GM12878 (cell line): ENCODE results near the gene SSH2.

Source experiments
- CHD2 ChIP-seq: IDR thresholded peaks from 2 replicates; pipeline ENCODE4 v1.6.1; 2011; ENCODE audit warnings: low read depth, low read length, improper control_type of control experiment, borderline replicate concordance
- CTCF ChIP-seq, 3 experiments: IDR thresholded peaks in 2 of 3; conservative IDR thresholded peaks in 1 of 3; 2 replicates each; pipeline ENCODE4 v1.5.1; 2011; ENCODE audit warnings: low read depth in 3 of 3, low read length in 3 of 3, mild to moderate bottlenecking in 3 of 3, control low read depth in 2 of 3, moderate library complexity in 2 of 3, inconsistent platforms in 1 of 3, mixed read lengths in 1 of 3; ENCODE audit not compliant: control insufficient read depth in 2 of 3, insufficient read depth in 1 of 3; ENCODE audit errors: extremely low read depth in 1 of 3
- POLR2A ChIP-seq: IDR thresholded peaks from 2 replicates; pipeline ENCODE4 v1.6.1; 2011; ENCODE audit warnings: low read depth, mild to moderate bottlenecking, low read length
- TF ChIP-seq, protein P1 (sequence below): IDR thresholded peaks from 2 replicates; pipeline ENCODE4 v1.6.1; 2011; ENCODE audit warnings: low read depth, low read length, improper control_type of control experiment, borderline replicate concordance
- TF ChIP-seq, protein P2 (sequence below): IDR thresholded peaks from 2 replicates; pipeline ENCODE4 v1.6.1; 2012; ENCODE audit warnings: mild to moderate bottlenecking, low read depth, low read length
- TF ChIP-seq, protein P3 (sequence below): IDR thresholded peaks from 2 replicates; pipeline ENCODE4 v1.6.1; 2012; ENCODE audit warnings: low read length, inconsistent platforms

- TF ChIP-seq, protein P1, sequence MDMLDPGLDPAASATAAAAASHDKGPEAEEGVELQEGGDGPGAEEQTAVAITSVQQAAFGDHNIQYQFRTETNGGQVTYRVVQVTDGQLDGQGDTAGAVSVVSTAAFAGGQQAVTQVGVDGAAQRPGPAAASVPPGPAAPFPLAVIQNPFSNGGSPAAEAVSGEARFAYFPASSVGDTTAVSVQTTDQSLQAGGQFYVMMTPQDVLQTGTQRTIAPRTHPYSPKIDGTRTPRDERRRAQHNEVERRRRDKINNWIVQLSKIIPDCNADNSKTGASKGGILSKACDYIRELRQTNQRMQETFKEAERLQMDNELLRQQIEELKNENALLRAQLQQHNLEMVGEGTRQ, result no peak
- TF ChIP-seq, protein P2, sequence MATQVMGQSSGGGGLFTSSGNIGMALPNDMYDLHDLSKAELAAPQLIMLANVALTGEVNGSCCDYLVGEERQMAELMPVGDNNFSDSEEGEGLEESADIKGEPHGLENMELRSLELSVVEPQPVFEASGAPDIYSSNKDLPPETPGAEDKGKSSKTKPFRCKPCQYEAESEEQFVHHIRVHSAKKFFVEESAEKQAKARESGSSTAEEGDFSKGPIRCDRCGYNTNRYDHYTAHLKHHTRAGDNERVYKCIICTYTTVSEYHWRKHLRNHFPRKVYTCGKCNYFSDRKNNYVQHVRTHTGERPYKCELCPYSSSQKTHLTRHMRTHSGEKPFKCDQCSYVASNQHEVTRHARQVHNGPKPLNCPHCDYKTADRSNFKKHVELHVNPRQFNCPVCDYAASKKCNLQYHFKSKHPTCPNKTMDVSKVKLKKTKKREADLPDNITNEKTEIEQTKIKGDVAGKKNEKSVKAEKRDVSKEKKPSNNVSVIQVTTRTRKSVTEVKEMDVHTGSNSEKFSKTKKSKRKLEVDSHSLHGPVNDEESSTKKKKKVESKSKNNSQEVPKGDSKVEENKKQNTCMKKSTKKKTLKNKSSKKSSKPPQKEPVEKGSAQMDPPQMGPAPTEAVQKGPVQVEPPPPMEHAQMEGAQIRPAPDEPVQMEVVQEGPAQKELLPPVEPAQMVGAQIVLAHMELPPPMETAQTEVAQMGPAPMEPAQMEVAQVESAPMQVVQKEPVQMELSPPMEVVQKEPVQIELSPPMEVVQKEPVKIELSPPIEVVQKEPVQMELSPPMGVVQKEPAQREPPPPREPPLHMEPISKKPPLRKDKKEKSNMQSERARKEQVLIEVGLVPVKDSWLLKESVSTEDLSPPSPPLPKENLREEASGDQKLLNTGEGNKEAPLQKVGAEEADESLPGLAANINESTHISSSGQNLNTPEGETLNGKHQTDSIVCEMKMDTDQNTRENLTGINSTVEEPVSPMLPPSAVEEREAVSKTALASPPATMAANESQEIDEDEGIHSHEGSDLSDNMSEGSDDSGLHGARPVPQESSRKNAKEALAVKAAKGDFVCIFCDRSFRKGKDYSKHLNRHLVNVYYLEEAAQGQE, result no peak
- TF ChIP-seq CHD2 (no peak), POLR2A (no peak), CTCF (IDR thresholded peaks at IDR 0.05 in 2 of 3, conservative IDR thresholded peaks at IDR 0.05 in 1 of 3; ENCODE audit: control insufficient read depth in 2 of 3, extremely low read depth in 1 of 3, insufficient read depth in 1 of 3, low read depth in 3 of 3, low read length in 3 of 3) (no peak)
- TF ChIP-seq, protein P3, sequence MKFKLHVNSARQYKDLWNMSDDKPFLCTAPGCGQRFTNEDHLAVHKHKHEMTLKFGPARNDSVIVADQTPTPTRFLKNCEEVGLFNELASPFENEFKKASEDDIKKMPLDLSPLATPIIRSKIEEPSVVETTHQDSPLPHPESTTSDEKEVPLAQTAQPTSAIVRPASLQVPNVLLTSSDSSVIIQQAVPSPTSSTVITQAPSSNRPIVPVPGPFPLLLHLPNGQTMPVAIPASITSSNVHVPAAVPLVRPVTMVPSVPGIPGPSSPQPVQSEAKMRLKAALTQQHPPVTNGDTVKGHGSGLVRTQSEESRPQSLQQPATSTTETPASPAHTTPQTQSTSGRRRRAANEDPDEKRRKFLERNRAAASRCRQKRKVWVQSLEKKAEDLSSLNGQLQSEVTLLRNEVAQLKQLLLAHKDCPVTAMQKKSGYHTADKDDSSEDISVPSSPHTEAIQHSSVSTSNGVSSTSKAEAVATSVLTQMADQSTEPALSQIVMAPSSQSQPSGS, result no peak
Observed at GRCh38 chr17:29648005-29648404, 282.0 kb downstream of the SSH2 start.
